Prostate gland (tissue), 2 donors: ENCODE results near the gene TMEM51. TPM values are rescaled to one million over a fixed set of nuclear protein-coding genes. Genes with fewer than 3 reads are reported as not detected.

Experiments
- DNase-seq: peaks from one replicate; pipeline ENCODE4 v3.0.0-alpha.2; 2019; ENCODE audit warnings: low spot score
- H3K27ac ChIP-seq, 2 donors: fragments of 200-600 bp; sonication (generic); 2 replicates each; pipeline ENCODE4 v1.5.1; 2017 to 2019
- H3K27me3 ChIP-seq: fragments of 200-600 bp; sonication (generic); replicated peaks from 2 replicates; pipeline ENCODE4 v1.5.1; 2019; ENCODE audit not compliant: insufficient read depth
- H3K36me3 ChIP-seq, 2 donors: fragments of 200-600 bp; sonication (generic); 1 replicate in 1 of 2; 2 replicates in 1 of 2; pipeline versions ENCODE4 v1.5.1 to v1.8.1; 2017 to 2019
- H3K4me1 ChIP-seq: fragments of 200-600 bp; sonication (generic); replicated peaks from 2 replicates; pipeline ENCODE4 v1.5.1; 2019
- H3K4me3 ChIP-seq, 2 donors: fragments of 200-600 bp; sonication (generic); 2 replicates each; pipeline ENCODE4 v1.5.1; 2017 to 2019
- H3K9me3 ChIP-seq: fragments of 200-600 bp; sonication (generic); 2 replicates; pipeline ENCODE4 v1.5.1; 2017
- CTCF ChIP-seq, 4 experiments: fragments of 200-600 bp in 2 of 4; fragments of 450-650 bp in 2 of 4; sonication (generic) in 2 of 4; IDR thresholded peaks; 1 replicate in 3 of 4; 2 replicates in 1 of 4; pipeline ENCODE4 v1.5.1; 2016 to 2019; ENCODE audit warnings: antibody characterized with exemption in 4 of 4, mild to moderate bottlenecking in 2 of 4, moderate library complexity in 2 of 4
- POLR2A ChIP-seq: fragments of 450-650 bp; IDR thresholded peaks from one replicate; pipeline ENCODE4 v1.6.1; 2016; ENCODE audit warnings: antibody characterized with exemption, mild to moderate bottlenecking
- POLR2AphosphoS5 ChIP-seq: sonication (generic); formaldehyde crosslinking; IDR thresholded peaks from one replicate; pipeline ENCODE4 v1.6.1; 2017; ENCODE audit warnings: antibody characterized with exemption
- WGBS: methylation state at CpG from one replicate; pipeline ENCODE4 v1.1.5; 2018; 5-methylcytosine and 5-hydroxymethylcytosine counted together
- intact Hi-C: fragments of 100-400 bp; cut with DNase I; formaldehyde crosslinking; loops from one replicate; pipeline ENCODE4 v1.14.2; 2022
- total RNA-seq, 2 donors: library from RNA; depleted of rRNA; stranded (reverse); fragments of >200 nt; gene quantifications; one replicate each; pipeline ENCODE4 v1.1.0, GENCODE V29; 2016

The TMEM51 gene
- total RNA-seq, 2 donors from 2014 or later: 9.8 to 17.6 TPM

DNA sequence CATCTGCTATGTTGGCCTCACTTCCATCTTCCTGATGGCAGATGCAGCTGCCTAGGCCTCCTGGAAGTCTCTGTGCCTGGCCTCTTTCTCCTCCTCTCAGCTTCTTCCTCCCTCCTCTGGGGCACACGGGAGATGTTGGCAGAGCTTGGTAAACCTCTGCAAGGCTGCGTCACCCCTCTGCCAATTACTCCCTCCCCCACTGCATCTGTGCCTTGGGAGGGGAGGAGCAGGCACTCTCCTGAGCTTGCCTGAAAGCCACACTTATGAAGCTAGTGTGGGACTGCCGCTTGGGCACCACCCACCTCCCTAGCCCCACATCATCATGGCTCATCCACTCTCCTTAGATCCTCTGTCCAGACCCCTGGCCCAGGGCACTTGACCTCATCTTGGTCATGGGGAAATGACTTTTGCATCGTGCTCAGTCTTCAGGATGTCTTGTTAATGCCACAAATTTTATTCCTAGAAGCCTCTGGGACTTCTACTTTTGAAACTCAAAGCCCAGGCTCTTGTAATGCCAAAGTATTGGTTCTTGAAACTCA lies 7.3 kb upstream of the TMEM51 start:
- 48% methylated on average over 4 of the region's 4 CpGs for WGBS
- Histone ChIP-seq H3K27ac (no peak overlapping the region), H3K27me3 (no peaks in the 10 kb centered on the region), H3K36me3 (no peaks in the 10 kb centered on the region), H3K4me3 (no peak overlapping the region), H3K4me1 (no peaks in the 10 kb centered on the region), H3K9me3 (no peaks in the 10 kb centered on the region)
- intact Hi-C loops: no loop called here
- TF ChIP-seq POLR2A (no peak), POLR2AphosphoS5 (no peak), CTCF (IDR thresholded peaks at IDR 0.05) (no peak)
- DNase-seq: no peak

GRCh38 chr1:15146971-15147376 lies 6.6 kb upstream of the TMEM51 start:
- intact Hi-C loops: no loop called here
- WGBS: 54% methylated on average over 4 of the region's 4 CpGs
- no peak for DNase-seq
- H3K36me3 ChIP-seq: no peaks in the 10 kb centered on the region
- no peak overlapping the region for H3K27ac ChIP-seq
- H3K4me3 ChIP-seq: no peak overlapping the region
- no peaks in the 10 kb centered on the region for H3K4me1 ChIP-seq
- H3K9me3 ChIP-seq: no peaks in the 10 kb centered on the region
- no peaks in the 10 kb centered on the region for H3K27me3 ChIP-seq
- TF ChIP-seq POLR2AphosphoS5 (no peak), POLR2A (no peak), CTCF (IDR thresholded peaks at IDR 0.05) (no peak)

DNA sequence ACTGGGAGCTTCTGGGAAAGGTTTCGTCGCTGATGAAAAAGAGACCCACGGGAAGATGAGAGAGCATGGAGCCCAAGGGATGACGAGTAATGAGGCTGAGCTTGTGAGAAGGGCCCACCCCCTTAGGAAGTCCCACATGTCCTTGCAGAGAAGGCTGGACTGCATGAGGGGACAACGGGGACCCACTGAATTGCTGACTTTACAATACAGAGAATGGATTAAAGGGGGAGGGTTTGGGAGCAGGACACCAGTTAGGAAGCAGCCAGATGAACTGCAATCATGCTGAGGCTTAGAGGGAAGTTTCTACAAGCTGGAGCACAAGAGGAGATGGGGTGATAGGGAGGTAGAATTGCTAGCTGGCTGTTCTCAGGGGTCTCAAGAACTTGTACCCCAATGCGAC lies 5.5 kb upstream of the TMEM51 start:
- no peak for TF ChIP-seq POLR2A
- TF ChIP-seq CTCF (IDR thresholded peaks at IDR 0.05): no peak
- TF ChIP-seq POLR2AphosphoS5: no peak
- H3K27me3 ChIP-seq: no peaks in the 10 kb centered on the region
- intact Hi-C loops: no loop called here
- DNase-seq: no peak
- 88% methylated on average over 6 of the region's 6 CpGs for WGBS
- no peaks in the 10 kb centered on the region for H3K36me3 ChIP-seq
- H3K4me3 ChIP-seq: no peak overlapping the region
- H3K4me1 ChIP-seq: no peaks in the 10 kb centered on the region
- H3K27ac ChIP-seq: no peak overlapping the region
- no peaks in the 10 kb centered on the region for H3K9me3 ChIP-seq

DNA sequence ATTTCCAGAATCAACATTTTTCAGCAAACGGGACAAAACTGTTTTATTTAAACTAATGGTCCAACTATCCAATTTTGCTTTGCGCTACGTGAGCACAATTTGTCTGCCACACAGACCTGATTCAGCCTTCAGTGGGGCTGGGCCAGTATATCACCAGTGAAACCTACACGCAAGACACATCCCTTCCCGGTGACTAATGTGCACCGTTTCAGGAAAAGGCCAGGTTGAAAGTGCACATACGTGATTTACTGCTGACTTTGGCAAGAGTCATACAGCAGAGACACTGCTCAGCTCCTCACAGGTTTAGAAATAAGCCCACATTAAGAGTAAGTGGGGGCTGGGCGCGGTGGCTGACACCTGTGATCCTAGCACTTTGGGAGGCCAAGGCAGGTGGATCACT lies 5.1 kb upstream of the TMEM51 start:
- Histone ChIP-seq H3K36me3 (no peaks in the 10 kb centered on the region), H3K4me3 (no peak overlapping the region), H3K27ac (no peak overlapping the region), H3K27me3 (no peaks in the 10 kb centered on the region), H3K9me3 (no peaks in the 10 kb centered on the region), H3K4me1 (no peaks in the 10 kb centered on the region)
- intact Hi-C loops: no loop called here
- 87% methylated on average over 9 of the region's 9 CpGs for WGBS
- no peak for TF ChIP-seq POLR2AphosphoS5
- TF ChIP-seq POLR2A: no peak
- no peak for TF ChIP-seq CTCF (IDR thresholded peaks at IDR 0.05)
- DNase-seq: no peak

- no peak for DNase-seq
- H3K36me3 ChIP-seq: no peaks in the 10 kb centered on the region
- H3K27ac ChIP-seq: no peak overlapping the region
- H3K4me3 ChIP-seq: no peak overlapping the region
- 0% methylated on average over 1 of the region's 1 CpG for WGBS
- no peaks in the 10 kb centered on the region for H3K4me1 ChIP-seq
- intact Hi-C loops: no loop called here
- H3K27me3 ChIP-seq: no peaks in the 10 kb centered on the region
- TF ChIP-seq POLR2A (no peak), CTCF (IDR thresholded peaks at IDR 0.05) (no peak), POLR2AphosphoS5 (no peak)
- H3K9me3 ChIP-seq: no peaks in the 10 kb centered on the region
Measured at GRCh38 chr1:15148941-15149340, 4.6 kb upstream of the TMEM51 start.
